ENCODE results near the gene KRT3.

DNA sequence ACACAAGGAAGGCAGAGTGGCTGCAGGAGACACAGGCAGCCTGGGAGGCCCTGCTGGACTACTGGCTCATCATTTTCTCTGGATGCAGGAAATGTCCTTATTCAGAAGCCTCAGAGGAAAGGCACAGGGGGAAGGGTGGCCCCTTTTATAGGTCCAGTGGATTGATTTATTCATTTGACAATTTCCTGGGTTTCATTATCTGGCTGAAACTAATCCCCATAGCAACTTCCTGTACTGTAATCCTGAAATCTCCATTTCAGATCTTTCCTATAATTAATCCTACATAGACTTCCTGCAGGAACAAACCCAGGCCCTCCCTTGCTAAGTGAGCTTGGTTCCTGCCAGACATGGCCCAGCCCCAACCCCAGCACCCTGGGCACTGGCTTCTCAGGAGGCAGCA, 41.8 kb downstream of the KRT3 start:
- TF ChIP-seq EP300 (IDR thresholded peaks at IDR 0.05; ENCODE audit: borderline replicate concordance) (no peak), RAD21 (IDR thresholded peaks at IDR 0.05; ENCODE audit: low read depth) (no peak), TAF1 (IDR thresholded peaks at IDR 0.05; ENCODE audit: low read depth) (no peak), MAX (IDR thresholded peaks at IDR 0.05) (no peak), FOXM1 (IDR thresholded peaks at IDR 0.05; ENCODE audit: borderline replicate concordance, low read depth) (no peak), REST (IDR thresholded peaks at IDR 0.05; ENCODE audit: low read depth) (no peak)

All from Ishikawa (cell line).